H9 (cell line): ENCODE data around the gene SLC22A17. TPM values are rescaled to one million over a fixed set of nuclear protein-coding genes. Genes with fewer than 3 reads are reported as not detected.

Source experiments
- DNase-seq: peaks from one replicate; pipeline ENCODE4 v3.0.0-alpha.2; 2017
- H2AFZ ChIP-seq: one replicate; pipeline ENCODE4 v1.6.1; 2013; ENCODE audit warnings: mild to moderate bottlenecking, low read length, control low read depth, moderate library complexity
- H2AK5ac ChIP-seq: 2 replicates; pipeline ENCODE4 v1.6.1; 2013; ENCODE audit warnings: low read length, control low read depth, mixed read lengths; ENCODE audit not compliant: insufficient read length
- H2BK120ac ChIP-seq: one replicate; pipeline ENCODE4 v1.6.1; 2013; ENCODE audit warnings: low read depth, mild to moderate bottlenecking, low read length, control low read depth, inconsistent platforms; ENCODE audit not compliant: poor library complexity, severe bottlenecking
- H2BK12ac ChIP-seq: 2 replicates; pipeline ENCODE4 v1.6.1; 2013; ENCODE audit warnings: low read length, control low read depth, mixed read lengths, low read depth; ENCODE audit not compliant: insufficient read length
- H2BK15ac ChIP-seq: 2 replicates; pipeline ENCODE4 v1.6.1; 2013; ENCODE audit warnings: low read depth, low read length, control low read depth
- H2BK20ac ChIP-seq: one replicate; pipeline ENCODE4 v1.6.1; 2013; ENCODE audit warnings: low read depth, mild to moderate bottlenecking, low read length, control low read depth, inconsistent platforms; ENCODE audit not compliant: poor library complexity, severe bottlenecking
- H2BK5ac ChIP-seq: 2 replicates; pipeline ENCODE4 v1.6.1; 2013; ENCODE audit warnings: low read length, control low read depth, mixed read lengths; ENCODE audit not compliant: insufficient read length
- H3K14ac ChIP-seq: 2 replicates; pipeline ENCODE4 v1.6.1; 2013; ENCODE audit warnings: low read length, control low read depth; ENCODE audit not compliant: insufficient read depth
- H3K18ac ChIP-seq: 2 replicates; pipeline ENCODE4 v1.6.1; 2013; ENCODE audit warnings: low read depth, mild to moderate bottlenecking, mixed read lengths, low read length, control low read depth; ENCODE audit not compliant: insufficient read length
- H3K23ac ChIP-seq: 2 replicates; pipeline ENCODE4 v1.6.1; 2013; ENCODE audit warnings: low read length, control low read depth, mixed read lengths, low read depth; ENCODE audit not compliant: insufficient read length
- H3K23me2 ChIP-seq: 2 replicates; pipeline ENCODE4 v1.6.1; 2013; ENCODE audit warnings: low read depth, mild to moderate bottlenecking, mixed read lengths, low read length, control low read depth; ENCODE audit not compliant: insufficient read length, poor library complexity, severe bottlenecking
- H3K27ac ChIP-seq: 2 replicates; pipeline ENCODE4 v1.5.1; 2013; ENCODE audit warnings: low read length, control low read depth, mixed read lengths, low read depth; ENCODE audit not compliant: insufficient read length
- H3K27me3 ChIP-seq: 2 replicates; pipeline ENCODE4 v1.6.1; 2013; ENCODE audit warnings: low read length, control low read depth, inconsistent platforms; ENCODE audit not compliant: insufficient read depth
- H3K4ac ChIP-seq: 2 replicates; pipeline ENCODE4 v1.6.1; 2013; ENCODE audit warnings: low read depth, mild to moderate bottlenecking, control low read depth, inconsistent platforms, low read length, moderate library complexity
- H3K4me1 ChIP-seq: 2 replicates; pipeline ENCODE4 v1.6.1; 2013; ENCODE audit warnings: low read length, control low read depth, inconsistent platforms; ENCODE audit not compliant: insufficient read depth
- H3K4me2 ChIP-seq: 2 replicates; pipeline ENCODE4 v1.6.1; 2013; ENCODE audit warnings: low read length, control low read depth, mixed read lengths; ENCODE audit not compliant: insufficient read length, insufficient read depth
- H3K56ac ChIP-seq: 2 replicates; pipeline ENCODE4 v1.6.1; 2013; ENCODE audit warnings: low read depth, mild to moderate bottlenecking, mixed read lengths, low read length, control low read depth; ENCODE audit not compliant: insufficient read length
- H3K79me1 ChIP-seq: 2 replicates; pipeline ENCODE4 v1.6.1; 2013; ENCODE audit warnings: low read depth, mild to moderate bottlenecking, moderate library complexity, low read length, control low read depth, inconsistent platforms; ENCODE audit not compliant: insufficient read depth, poor library complexity, severe bottlenecking
- H3K79me2 ChIP-seq: 2 replicates; pipeline ENCODE4 v1.6.1; 2013; ENCODE audit warnings: low read length, control low read depth, inconsistent platforms; ENCODE audit not compliant: insufficient read depth
- H3K9ac ChIP-seq: 2 replicates; pipeline ENCODE4 v1.6.1; 2013; ENCODE audit warnings: low read length, control low read depth, mixed read lengths; ENCODE audit not compliant: insufficient read length; ENCODE audit errors: extremely low read depth
- H3K9me3 ChIP-seq: one replicate; pipeline ENCODE4 v1.6.1; 2013; ENCODE audit warnings: low read depth, low read length, inconsistent platforms; ENCODE audit not compliant: control insufficient read depth
- H3T11ph ChIP-seq: one replicate; pipeline ENCODE4 v1.6.1; 2013; ENCODE audit warnings: mild to moderate bottlenecking, low read length, control low read depth, inconsistent platforms
- H4K20me1 ChIP-seq: one replicate; pipeline ENCODE4 v1.6.1; 2013; ENCODE audit not compliant: control insufficient read depth, insufficient read length, insufficient read depth
- H4K5ac ChIP-seq: 2 replicates; pipeline ENCODE4 v1.6.1; 2013; ENCODE audit warnings: low read depth, mild to moderate bottlenecking, mixed read lengths, low read length, control low read depth; ENCODE audit not compliant: insufficient read length
- H4K8ac ChIP-seq: replicated peaks from 2 replicates; pipeline ENCODE4 v1.6.1; 2013; ENCODE audit warnings: low read length, control low read depth, mixed read lengths, low read depth; ENCODE audit not compliant: insufficient read length
- H4K91ac ChIP-seq: 2 replicates; pipeline ENCODE4 v1.6.1; 2013; ENCODE audit warnings: low read depth, mild to moderate bottlenecking, moderate library complexity, mixed read lengths, low read length, control low read depth; ENCODE audit not compliant: insufficient read length
- H3K27ac Mint-ChIP-seq, 3 experiments: 2 replicates in 2 of 3; 3 replicates in 1 of 3; pipeline ENCODE4 v1.8.0; 2020 to 2021; ENCODE audit warnings: mixed read lengths in 3 of 3, mild to moderate bottlenecking in 1 of 3, moderate library complexity in 1 of 3
- H3K27me3 Mint-ChIP-seq: 2 replicates; pipeline ENCODE4 v1.8.0; 2021; ENCODE audit warnings: low read depth, mild to moderate bottlenecking, moderate library complexity, mixed read lengths
- H3K36me3 Mint-ChIP-seq, 3 experiments: 2 replicates in 2 of 3; 3 replicates in 1 of 3; pipeline ENCODE4 v1.8.0; 2020 to 2021; ENCODE audit warnings: low read depth in 3 of 3, mixed read lengths in 3 of 3; ENCODE audit not compliant: insufficient read depth in 1 of 3
- H3K4me1 Mint-ChIP-seq, 2 experiments: 2 replicates each; pipeline ENCODE4 v1.8.0; 2020; ENCODE audit warnings: mixed read lengths in 2 of 2
- H3K4me3 Mint-ChIP-seq, 2 experiments: 2 replicates in 1 of 2; 3 replicates in 1 of 2; pipeline ENCODE4 v1.8.0; 2020 to 2021; ENCODE audit warnings: mild to moderate bottlenecking in 2 of 2, mixed read lengths in 2 of 2, moderate library complexity in 1 of 2
- H3K9me3 Mint-ChIP-seq, 2 experiments: 2 replicates in 1 of 2; 3 replicates in 1 of 2; pipeline ENCODE4 v1.8.0; 2020; ENCODE audit warnings: mild to moderate bottlenecking in 2 of 2, mixed read lengths in 2 of 2, moderate library complexity in 1 of 2
- CTCF ChIP-seq: fragments of 200-600 bp; sonication (generic); conservative IDR thresholded peaks from 3 replicates; pipeline ENCODE4 v1.8.0; 2021; ENCODE audit warnings: antibody characterized with exemption, mild to moderate bottlenecking
- WGBS: extraction: QIAGEN DNeasy Blood & Tissue Kit; methylation state at CpG from one replicate; pipeline ENCODE4 v1.1.7; 2013; ENCODE audit warnings: missing lambda C conversion rate, low lambda C conversion rate, mixed read lengths; ENCODE audit not compliant: insufficient read length; ENCODE audit errors: extremely low coverage; 5-methylcytosine and 5-hydroxymethylcytosine counted together
- total RNA-seq: library from RNA; stranded (reverse); gene quantifications from 2 replicates; pipeline ENCODE4 v1.2.1, GENCODE V29; 2021

SLC22A17 gene
- total RNA-seq, 1 experiment from 2014 or later, result 33.0 TPM

DNA sequence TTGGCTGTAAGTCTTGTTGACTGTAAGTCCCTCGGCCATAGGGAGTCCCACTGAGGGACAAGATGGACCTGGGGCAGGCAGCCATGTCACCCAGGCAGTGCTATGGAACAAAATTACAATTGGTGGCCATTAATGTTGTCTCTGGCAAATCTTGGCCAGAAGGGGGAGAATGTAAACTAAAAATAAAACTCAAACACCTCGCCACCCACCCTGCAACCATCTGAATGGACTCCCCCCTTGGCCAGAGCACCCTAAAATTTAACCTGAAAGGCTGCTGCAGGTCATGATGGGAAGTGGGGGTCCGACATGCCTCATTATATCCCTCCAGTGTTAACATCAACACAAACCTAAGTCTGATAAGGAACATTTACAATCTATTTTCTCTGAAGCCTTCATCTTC lies 8.2 kb downstream of the SLC22A17 start:
- no peaks in the 10 kb centered on the region for H3K79me1 ChIP-seq
- no peak overlapping the region for H3K56ac ChIP-seq
- H4K91ac ChIP-seq, result no peak overlapping the region
- no peaks in the 10 kb centered on the region for H3K79me2 ChIP-seq
- H2BK5ac ChIP-seq, result no peak overlapping the region
- H3K27ac ChIP-seq, result no peak overlapping the region
- no peak overlapping the region for H2BK12ac ChIP-seq
- WGBS, result no CpG with 5 or more reads among the region's 3 CpGs
- peaks cover 2% of the 10 kb centered on the region for H3K27me3 Mint-ChIP-seq
- H3K27me3 ChIP-seq, result no peaks in the 10 kb centered on the region
- H4K20me1 ChIP-seq, result no peaks in the 10 kb centered on the region
- H3K9me3 ChIP-seq, result no peaks in the 10 kb centered on the region
- H3K4me2 ChIP-seq, result no peak overlapping the region
- no peak overlapping the region for H3K9ac ChIP-seq
- H3K4ac ChIP-seq, result no peak overlapping the region
- DNase-seq, result no peak
- H3K14ac ChIP-seq, result no peak overlapping the region
- no peak overlapping the region for H4K8ac ChIP-seq
- no peak overlapping the region for H2BK120ac ChIP-seq
- H3K18ac ChIP-seq, result no peak overlapping the region
- no peak overlapping the region for H2AK5ac ChIP-seq
- no peak overlapping the region for H3K23ac ChIP-seq
- no peaks in the 10 kb centered on the region; the same call in 1 of the 2 replicates for H3K4me1 ChIP-seq
- H3K23me2 ChIP-seq, result no peaks in the 10 kb centered on the region
- H4K5ac ChIP-seq, result no peak overlapping the region
- H2AFZ ChIP-seq, result no peak overlapping the region
- H3K9me3 Mint-ChIP-seq, result peaks cover 20 to 22% of the 10 kb centered on the region in 2 experiments
- no peak overlapping the region for H2BK20ac ChIP-seq
- H3T11ph ChIP-seq, result no peak overlapping the region
- 0 out of 3 replicates have a peak, but pooled peaks have one; percentile 22 for TF ChIP-seq CTCF
- no peak overlapping the region; a peak in 1 of 5 replicates for H3K4me3 Mint-ChIP-seq
- H3K36me3 Mint-ChIP-seq, result peaks cover 4 to 24% (median 18%) of the 10 kb centered on the region in 3 experiments; a peak in 6 of 7 replicates
- H2BK15ac ChIP-seq, result no peak overlapping the region
- H3K27ac Mint-ChIP-seq, result no peak overlapping the region; a peak in 1 of 7 replicates
- H3K4me1 Mint-ChIP-seq, result peaks cover 18 to 19% of the 10 kb centered on the region in 2 experiments
